NOMO-1 treated with dmso at 0.1 percent for 144 hours (cell line): ENCODE measurements around the gene NHLH2.

Experiments
- DNase-seq: peaks from one replicate; lab custom pipeline; 2025; ENCODE audit not compliant: unreplicated experiment; lab: John Stamatoyannopoulos, UW

NHLH2 gene

GRCh38 chr1:115840605-115841460 lies at the start of gene NHLH2:
Gene NHLH2, minus strand, starts transcription at chr1:115841126. Its CDS starts 2,754 bp downstream, at chr1:115838372.
- DNase-seq = no peak

- DNase-seq = no peak
These were observed 49.7 kb upstream of the NHLH2 start for GRCh38 chr1:115890580-115890979.

GRCh38 chr1:115888976-115889375 lies 48.0 kb upstream of the NHLH2 start:
- no peak for DNase-seq

GRCh38 chr1:115882913-115883902 lies 42.3 kb upstream of the NHLH2 start:
- no peak for DNase-seq

GRCh38 chr1:115880981-115881672 lies 40.2 kb upstream of the NHLH2 start:
- DNase-seq = peak; percentile 12

GRCh38 chr1:115879977-115880376 lies 39.1 kb upstream of the NHLH2 start:
- no peak for DNase-seq

- DNase-seq = no peak
These were observed 36.6 kb upstream of the NHLH2 start for GRCh38 chr1:115877511-115877910.

- no peak for DNase-seq
These were observed 34.0 kb upstream of the NHLH2 start for GRCh38 chr1:115874904-115875303.

- DNase-seq = no peak
These were observed 33.6 kb upstream of the NHLH2 start for GRCh38 chr1:115874497-115874896.

GRCh38 chr1:115873184-115873583 lies 32.3 kb upstream of the NHLH2 start:
- DNase-seq = no peak

GRCh38 chr1:115869064-115869463 lies 28.1 kb upstream of the NHLH2 start:
- DNase-seq = no peak

GRCh38 chr1:115867216-115867615 lies 26.3 kb upstream of the NHLH2 start:
- DNase-seq = no peak

- peak; percentile 58 for DNase-seq
These were observed 24.9 kb upstream of the NHLH2 start for GRCh38 chr1:115865704-115866380.

- DNase-seq = no peak
These were observed 21.5 kb upstream of the NHLH2 start for GRCh38 chr1:115862403-115862802.

- no peak for DNase-seq
These were observed 13.1 kb upstream of the NHLH2 start for GRCh38 chr1:115854005-115854404.

GRCh38 chr1:115850937-115851336 lies 10.0 kb upstream of the NHLH2 start:
- no peak for DNase-seq

- DNase-seq = no peak
These were observed 6.9 kb upstream of the NHLH2 start for GRCh38 chr1:115847787-115848186.

- no peak for DNase-seq
These were observed 2.0 kb upstream of the NHLH2 start for GRCh38 chr1:115842948-115843347.

- DNase-seq = no peak
These were observed 1.2 kb downstream of the NHLH2 start for GRCh38 chr1:115839679-115840237.

GRCh38 chr1:115839029-115839678 lies 1.8 kb downstream of the NHLH2 start:
- DNase-seq = no peak
